ENCODE data around the gene NPM1. TPM values are rescaled to one million over a fixed set of nuclear protein-coding genes. Genes with fewer than 3 reads are reported as not detected.
"Not testable (repeated sequence)": the region's sequence is repeated elsewhere in the genome, so short reads cannot be mapped to it uniquely, and the experiment has no call there.

The NPM1 gene, protein sequence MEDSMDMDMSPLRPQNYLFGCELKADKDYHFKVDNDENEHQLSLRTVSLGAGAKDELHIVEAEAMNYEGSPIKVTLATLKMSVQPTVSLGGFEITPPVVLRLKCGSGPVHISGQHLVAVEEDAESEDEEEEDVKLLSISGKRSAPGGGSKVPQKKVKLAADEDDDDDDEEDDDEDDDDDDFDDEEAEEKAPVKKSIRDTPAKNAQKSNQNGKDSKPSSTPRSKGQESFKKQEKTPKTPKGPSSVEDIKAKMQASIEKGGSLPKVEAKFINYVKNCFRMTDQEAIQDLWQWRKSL
- total RNA-seq: 1,000 to 10,000 TPM; 1,119 to 1,157 TPM

DNA sequence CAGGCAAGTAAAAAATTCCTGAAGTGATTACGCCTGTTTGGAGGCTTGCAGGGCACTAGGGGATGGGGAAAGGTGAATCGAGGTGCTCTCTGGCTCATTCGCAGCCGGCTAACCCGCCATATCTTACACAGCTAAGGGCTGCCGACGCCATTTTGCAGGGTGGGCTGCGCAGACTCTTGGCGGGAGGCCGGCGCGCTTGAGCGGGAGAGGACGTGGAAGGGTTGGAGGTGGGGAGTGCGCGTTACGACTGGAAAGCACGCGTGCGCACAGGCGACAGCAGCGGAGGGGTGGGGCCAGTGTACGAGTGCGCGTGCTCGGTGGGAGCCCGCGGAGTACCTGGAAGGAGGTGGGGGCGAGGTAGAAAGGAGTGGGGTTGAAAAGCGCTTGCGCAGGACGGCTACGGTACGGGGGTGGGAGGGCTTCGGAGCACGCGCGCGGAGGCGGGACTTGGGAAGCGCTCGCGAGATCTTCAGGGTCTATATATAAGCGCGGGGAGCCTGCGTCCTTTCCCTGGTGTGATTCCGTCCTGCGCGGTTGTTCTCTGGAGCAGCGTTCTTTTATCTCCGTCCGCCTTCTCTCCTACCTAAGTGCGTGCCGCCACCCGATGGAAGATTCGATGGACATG is at the start of gene NPM1:
Gene NPM1 (plus strand): TSS at position 505 of the 625 bp plus-strand sequence. CDS start 100 bp downstream, at position 605.
- H3K9me3 Mint-ChIP-seq: no peaks in the 10 kb centered on the region
- peak within 1 kb of the TSS; percentile 99 for H3K4me3 Mint-ChIP-seq
- DNase-seq: peak; percentile 97
- ChIA-PET POLR2A (interaction anchor here (1.0 to 5.3 kb wide), 14 partner anchors 10 to 791 kb away, joined by 3 to 54 read pairs (median 9); partner anchors contain the start of genes FBXW11, FGF18 and TLX3), CTCF (interaction anchor here (0.9 to 1.2 kb wide), 4 partner anchors 18 to 1572 kb away, joined by 3 read pairs; partner anchors contain the start of genes FBXW11 and RPL26L1)
- peak within 1 kb of the TSS; percentile 98 for H3K27ac Mint-ChIP-seq
- H3K36me3 Mint-ChIP-seq (ENCODE audit: low read depth): peaks cover 45% of the 10 kb centered on the region
- H3K27me3 Mint-ChIP-seq: peaks cover 2% of the 10 kb centered on the region
- H3K4me1 Mint-ChIP-seq: peaks cover 53% of the 10 kb centered on the region

GRCh38 chr5:171340042-171340441 is 47.6 kb upstream of the NPM1 start:
- H3K36me3 Mint-ChIP-seq (ENCODE audit: low read depth): no peaks in the 10 kb centered on the region
- CTCF ChIA-PET: interaction anchor here (1.0 to 8.5 kb wide), 3 partner anchors 10 to 133 kb away, joined by 3 to 54 read pairs (median 3); no protein-coding TSS in a partner anchor
- no peak overlapping the region for H3K27ac Mint-ChIP-seq
- H3K27me3 Mint-ChIP-seq: peaks cover 33% of the 10 kb centered on the region
- POLR2A ChIA-PET: no interaction called here
- H3K4me1 Mint-ChIP-seq: peaks cover 9% of the 10 kb centered on the region
- DNase-seq: no peak
- H3K4me3 Mint-ChIP-seq: no peak overlapping the region
- no peaks in the 10 kb centered on the region for H3K9me3 Mint-ChIP-seq

GRCh38 chr5:171340491-171340890 is 47.2 kb upstream of the NPM1 start:
- H3K27me3 Mint-ChIP-seq: peaks cover 30% of the 10 kb centered on the region
- no peak for DNase-seq
- H3K27ac Mint-ChIP-seq: no peak overlapping the region
- peaks cover 9% of the 10 kb centered on the region for H3K4me1 Mint-ChIP-seq
- H3K4me3 Mint-ChIP-seq: no peak overlapping the region
- no peaks in the 10 kb centered on the region for H3K9me3 Mint-ChIP-seq
- POLR2A ChIA-PET: no interaction called here
- H3K36me3 Mint-ChIP-seq (ENCODE audit: low read depth): no peaks in the 10 kb centered on the region
- CTCF ChIA-PET: interaction anchor here (1.0 to 8.5 kb wide), 4 partner anchors 11 to 590 kb away, joined by 3 to 54 read pairs (median 4); no protein-coding TSS in a partner anchor

DNA sequence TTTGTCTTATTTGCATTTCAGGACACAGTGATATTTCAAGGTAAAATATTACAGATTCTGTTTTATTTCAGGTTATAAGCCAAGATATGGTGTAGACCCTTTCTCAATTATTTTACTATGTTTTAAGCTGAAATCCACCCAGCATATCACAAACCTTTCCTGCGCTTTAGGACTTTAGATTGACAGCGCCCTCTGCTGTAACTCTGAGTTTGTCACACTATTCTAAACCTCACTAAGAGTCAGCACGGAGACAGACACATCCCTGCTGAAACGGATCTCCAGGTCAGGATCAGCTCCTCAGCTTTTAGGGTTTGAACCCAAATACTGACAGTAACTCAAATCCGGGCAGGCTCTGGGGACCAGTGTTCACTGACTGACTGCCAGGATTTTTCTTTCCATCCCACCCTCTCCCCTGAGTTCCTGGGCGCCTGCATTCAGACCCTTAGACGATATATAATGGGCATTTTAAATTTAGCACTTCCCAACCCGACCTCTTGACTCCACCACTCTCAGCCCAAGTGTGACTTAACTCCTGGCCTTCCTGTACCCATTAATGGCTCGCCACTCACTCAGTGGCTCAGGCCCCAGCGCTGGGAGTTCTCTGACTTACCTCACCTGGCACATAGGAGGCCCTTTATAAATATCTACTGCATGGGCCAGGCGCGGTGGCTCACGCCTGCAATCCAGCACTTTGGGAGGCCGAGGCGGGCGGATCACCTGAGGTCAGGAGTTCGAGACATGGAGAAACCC is 45.1 kb upstream of the NPM1 start:
- no peak overlapping the region for H3K27ac Mint-ChIP-seq
- POLR2A ChIA-PET: no interaction called here
- no peaks in the 10 kb centered on the region for H3K9me3 Mint-ChIP-seq
- no peaks in the 10 kb centered on the region for H3K36me3 Mint-ChIP-seq (ENCODE audit: low read depth)
- H3K27me3 Mint-ChIP-seq: peaks cover 16% of the 10 kb centered on the region
- no peak overlapping the region for H3K4me3 Mint-ChIP-seq
- no peaks in the 10 kb centered on the region for H3K4me1 Mint-ChIP-seq
- DNase-seq: peak; percentile 36
- CTCF ChIA-PET: interaction anchor here (0.7 to 8.5 kb wide), 5 partner anchors 9 to 135 kb away, joined by 3 to 54 read pairs (median 4); no protein-coding TSS in a partner anchor

GRCh38 chr5:171344936-171345608 is 42.6 kb upstream of the NPM1 start:
- H3K27ac Mint-ChIP-seq: no peak overlapping the region
- CTCF ChIA-PET: interaction anchor here (2.8 kb wide), 1 partner anchor 138 kb away, joined by 10 read pairs; no protein-coding TSS in a partner anchor
- no peaks in the 10 kb centered on the region for H3K4me1 Mint-ChIP-seq

GRCh38 chr5:171351536-171352073 is 36.0 kb upstream of the NPM1 start:
- Mint-ChIP-seq H3K27me3 (peaks cover 2% of the 10 kb centered on the region), H3K4me3 (no peak overlapping the region), H3K4me1 (peaks cover 19% of the 10 kb centered on the region), H3K36me3 (ENCODE audit: low read depth) (no peaks in the 10 kb centered on the region), H3K27ac (no peak overlapping the region), H3K9me3 (no peaks in the 10 kb centered on the region)
- ChIA-PET CTCF (interaction anchor here (3.0 kb wide), 1 partner anchor 9 kb away, joined by 7 read pairs; no protein-coding TSS in a partner anchor), POLR2A (no interaction called here)
- DNase-seq: no peak

More at GRCh38 chr5:171344936-171345608, 42.6 kb upstream of the NPM1 start:
- DNase-seq: no peak
- Mint-ChIP-seq H3K27me3 (peaks cover 10% of the 10 kb centered on the region), H3K36me3 (ENCODE audit: low read depth) (no peaks in the 10 kb centered on the region), H3K9me3 (no peaks in the 10 kb centered on the region), H3K4me3 (no peak overlapping the region)
- POLR2A ChIA-PET: interaction anchor here (0.6 kb wide), 1 partner anchor 28 kb away, joined by 3 read pairs; no protein-coding TSS in a partner anchor

DNA sequence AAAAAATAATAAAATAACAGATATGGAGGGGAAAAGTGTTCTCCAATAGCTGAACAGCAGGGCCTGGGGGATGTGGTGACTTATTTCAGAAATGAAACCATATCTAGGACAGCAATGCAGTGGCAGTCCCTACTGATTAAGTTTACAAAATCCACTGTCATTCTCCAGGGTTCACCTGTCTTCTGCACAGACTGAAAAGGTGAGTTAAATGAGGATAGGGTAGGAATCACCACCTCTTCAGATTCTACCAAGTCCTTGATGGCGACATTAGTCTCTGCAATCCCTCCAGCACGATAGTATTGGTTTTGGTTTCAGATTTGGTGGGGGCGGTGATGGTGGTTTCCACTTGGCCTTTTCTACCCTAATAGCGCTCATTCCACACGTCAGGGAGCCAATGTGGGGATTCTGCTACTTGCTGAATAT is 32.3 kb upstream of the NPM1 start:
- H3K27ac Mint-ChIP-seq: peak overlapping the region; percentile 71
- peak; percentile 60 for DNase-seq
- ChIA-PET POLR2A (interaction anchor here (1.9 kb wide), 1 partner anchor 32 kb away, joined by 11 read pairs; the partner anchor contains the start of gene NPM1), CTCF (no interaction called here)
- peaks cover 19% of the 10 kb centered on the region for H3K4me1 Mint-ChIP-seq
- no peaks in the 10 kb centered on the region for H3K36me3 Mint-ChIP-seq (ENCODE audit: low read depth)
- H3K4me3 Mint-ChIP-seq: peak overlapping the region; percentile 64
- H3K9me3 Mint-ChIP-seq: no peaks in the 10 kb centered on the region
- no peaks in the 10 kb centered on the region for H3K27me3 Mint-ChIP-seq

GRCh38 chr5:171357843-171358242 is 29.8 kb upstream of the NPM1 start:
- no peaks in the 10 kb centered on the region for H3K27me3 Mint-ChIP-seq
- no peaks in the 10 kb centered on the region for H3K36me3 Mint-ChIP-seq (ENCODE audit: low read depth)
- no peak for DNase-seq
- no peak overlapping the region for H3K27ac Mint-ChIP-seq
- H3K4me3 Mint-ChIP-seq: no peak overlapping the region
- H3K4me1 Mint-ChIP-seq: peaks cover 19% of the 10 kb centered on the region
- no peaks in the 10 kb centered on the region for H3K9me3 Mint-ChIP-seq
- ChIA-PET CTCF (no interaction called here), POLR2A (no interaction called here)

DNA sequence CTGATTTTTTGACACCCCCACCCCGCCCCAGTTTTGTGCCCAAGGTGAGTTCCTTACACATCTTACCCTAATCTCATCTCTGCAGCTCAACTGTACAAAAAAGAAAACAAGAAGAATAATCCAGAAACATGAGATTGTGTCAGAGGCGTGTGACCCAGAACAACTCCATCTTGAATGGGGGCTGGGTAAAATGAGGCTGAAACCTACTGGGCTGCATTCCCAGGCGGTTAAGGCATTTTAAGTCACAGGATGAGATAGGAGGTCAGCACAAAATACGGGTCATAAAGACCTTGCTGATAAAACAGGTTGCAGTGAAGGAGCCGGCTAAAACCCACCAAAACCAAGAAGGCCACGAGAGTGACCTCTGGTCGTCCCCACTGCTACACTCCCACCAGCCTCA is 26.5 kb upstream of the NPM1 start:
- CTCF ChIA-PET; POLR2A ChIA-PET; H3K4me1 Mint-ChIP-seq; H3K9me3 Mint-ChIP-seq; H3K27ac Mint-ChIP-seq; DNase-seq; H3K4me3 Mint-ChIP-seq; H3K36me3 Mint-ChIP-seq (ENCODE audit: low read depth): not testable (repeated sequence)
- H3K27me3 Mint-ChIP-seq: peaks cover 13% of the 10 kb centered on the region

DNA sequence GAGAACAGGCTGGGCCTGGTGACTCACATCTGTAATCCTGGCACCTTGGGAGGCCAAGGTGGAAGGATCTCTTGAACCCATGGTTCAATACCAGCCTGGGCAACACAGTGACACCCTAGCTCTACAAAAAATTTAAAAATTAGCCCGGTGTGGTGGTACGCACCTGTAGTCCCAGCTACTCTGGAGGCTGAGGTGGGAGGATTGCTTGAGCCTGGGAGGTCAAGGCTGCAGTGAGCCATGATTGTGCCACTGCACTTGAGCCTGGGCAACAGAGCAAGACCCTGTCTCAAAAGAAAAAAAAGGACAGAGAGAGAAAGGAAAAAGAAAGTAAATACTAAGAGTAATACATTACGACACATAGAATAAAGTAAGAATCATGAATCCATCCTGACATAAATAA is 24.4 kb upstream of the NPM1 start:
- POLR2A ChIA-PET; H3K36me3 Mint-ChIP-seq (ENCODE audit: low read depth); DNase-seq; H3K9me3 Mint-ChIP-seq; H3K4me3 Mint-ChIP-seq; H3K27ac Mint-ChIP-seq; H3K4me1 Mint-ChIP-seq: not testable (repeated sequence)
- H3K27me3 Mint-ChIP-seq: peaks cover 13% of the 10 kb centered on the region
- CTCF ChIA-PET: interaction anchor here (0.6 kb wide), 1 partner anchor 9 kb away, joined by 5 read pairs; no protein-coding TSS in a partner anchor

GRCh38 chr5:171363846-171364245 is 23.8 kb upstream of the NPM1 start:
- ChIA-PET POLR2A (no interaction called here), CTCF (interaction anchor here (0.6 kb wide), 1 partner anchor 9 kb away, joined by 5 read pairs; no protein-coding TSS in a partner anchor)
- Mint-ChIP-seq H3K4me3 (no peak overlapping the region), H3K36me3 (ENCODE audit: low read depth) (no peaks in the 10 kb centered on the region), H3K27ac (no peak overlapping the region), H3K27me3 (peaks cover 13% of the 10 kb centered on the region), H3K4me1 (peaks cover 8% of the 10 kb centered on the region), H3K9me3 (no peaks in the 10 kb centered on the region)
- DNase-seq: no peak

DNA sequence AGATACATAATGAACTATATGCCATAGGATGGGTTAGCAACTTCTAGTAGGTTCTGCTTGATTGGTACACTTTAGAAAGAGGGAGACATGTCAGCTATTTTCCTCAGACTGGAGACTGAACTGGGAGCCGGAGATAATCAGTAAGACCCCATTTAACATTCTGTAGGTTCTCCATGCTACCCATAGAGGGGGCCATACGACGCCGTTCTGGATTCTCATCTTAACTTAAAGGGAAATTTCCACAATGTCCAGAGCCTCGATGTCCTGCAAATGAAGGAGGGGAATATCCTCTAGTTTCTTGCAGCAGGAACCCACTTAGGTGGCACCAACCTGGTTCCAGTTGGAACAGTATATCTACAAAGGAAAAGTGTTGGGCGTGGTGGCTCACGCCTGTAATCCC is 22.3 kb upstream of the NPM1 start:
- Mint-ChIP-seq H3K4me3 (no peak overlapping the region), H3K9me3 (no peaks in the 10 kb centered on the region), H3K4me1 (peaks cover 8% of the 10 kb centered on the region), H3K27me3 (peaks cover 13% of the 10 kb centered on the region), H3K36me3 (ENCODE audit: low read depth) (no peaks in the 10 kb centered on the region), H3K27ac (no peak overlapping the region)
- POLR2A ChIA-PET: no interaction called here
- no peak for DNase-seq
- CTCF ChIA-PET: no interaction called here

Data from activated CD4-positive, alpha-beta memory T cell treated with anti-CD3 and anti-CD28 coated beads, Interleukin-2, amount 10 ng/mL, durations not matched to agents 7 days and 5 days (primary cell).